ENCODE data around the gene RLN3.

Gene RLN3

GRCh38 chr19:14062558-14062855, 34.6 kb downstream of the RLN3 start:
- Histone ChIP-seq H3F3A (ENCODE audit: low read depth) (no peaks in the 10 kb centered on the region), H3K79me2 (ENCODE audit: insufficient read depth, low read length) (no peaks in the 10 kb centered on the region), H3K4me2 (ENCODE audit: low read depth, low read length, poor library complexity, severe bottlenecking) (no peak overlapping the region), H3K4me3 (ENCODE audit: low read length, poor library complexity, severe bottlenecking) (no peak overlapping the region), H2AFZ (ENCODE audit: low read length) (no peak overlapping the region), H3K9ac (ENCODE audit: low read depth, low read length, poor library complexity, severe bottlenecking) (no peak overlapping the region), H3K27me3 (ENCODE audit: insufficient read depth, low read length, poor library complexity, severe bottlenecking) (no peaks in the 10 kb centered on the region), H4K20me1 (ENCODE audit: insufficient read depth, low read length, poor library complexity, severe bottlenecking) (no peaks in the 10 kb centered on the region), H3K9me2 (replicated peaks; ENCODE audit: low read depth, low read length) (no peaks in the 10 kb centered on the region), H3K9me3 (ENCODE audit: insufficient read depth, low read depth, low read length) (no peaks in the 10 kb centered on the region), H3K4me1 (ENCODE audit: insufficient read depth, low read length, poor library complexity, severe bottlenecking) (no peaks in the 10 kb centered on the region), H3K36me3 (ENCODE audit: insufficient read depth, low read length) (no peaks in the 10 kb centered on the region)
- no peak for TF ChIP-seq EZH2phosphoT487 (IDR thresholded peaks at IDR 0.05; ENCODE audit: borderline replicate concordance)
- no peak for TF ChIP-seq CTCF (conservative IDR thresholded peaks at IDR 0.05; ENCODE audit: low read length)

DNA sequence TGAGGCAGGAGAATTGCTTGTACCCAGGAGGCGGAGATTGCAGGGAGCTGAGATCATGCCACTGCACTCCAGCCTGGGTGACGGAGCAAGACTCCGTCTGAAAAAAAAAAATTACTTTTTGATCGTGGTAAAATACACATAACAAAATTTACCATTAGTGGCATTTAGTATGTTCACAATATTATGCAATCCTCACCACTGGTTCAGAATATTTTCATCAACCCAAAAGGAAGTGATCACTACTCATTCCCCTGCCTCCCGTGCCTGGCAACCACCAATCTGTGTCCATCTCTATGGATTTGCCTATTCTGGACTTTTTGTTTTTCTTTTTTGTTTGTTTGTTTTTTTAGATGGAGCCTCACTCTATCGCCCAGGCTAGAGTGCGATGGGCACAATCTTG, 35.2 kb downstream of the RLN3 start:
- no peak for TF ChIP-seq EZH2phosphoT487 (IDR thresholded peaks at IDR 0.05; ENCODE audit: borderline replicate concordance)
- TF ChIP-seq CTCF (conservative IDR thresholded peaks at IDR 0.05; ENCODE audit: low read length): no peak
- H2AFZ ChIP-seq (ENCODE audit: low read length): no peak overlapping the region
- no peaks in the 10 kb centered on the region for H3K4me1 ChIP-seq (ENCODE audit: insufficient read depth, low read length, poor library complexity, severe bottlenecking)
- no peaks in the 10 kb centered on the region for H3K9me2 ChIP-seq (replicated peaks; ENCODE audit: low read depth, low read length)
- no peaks in the 10 kb centered on the region for H4K20me1 ChIP-seq (ENCODE audit: insufficient read depth, low read length, poor library complexity, severe bottlenecking)
- H3K27me3 ChIP-seq (ENCODE audit: insufficient read depth, low read length, poor library complexity, severe bottlenecking): no peaks in the 10 kb centered on the region
- H3F3A ChIP-seq (ENCODE audit: low read depth): no peaks in the 10 kb centered on the region
- H3K79me2 ChIP-seq (ENCODE audit: insufficient read depth, low read length): no peaks in the 10 kb centered on the region
- no peak overlapping the region for H3K4me3 ChIP-seq (ENCODE audit: low read length, poor library complexity, severe bottlenecking)
- H3K36me3 ChIP-seq (ENCODE audit: insufficient read depth, low read length): no peaks in the 10 kb centered on the region
- H3K4me2 ChIP-seq (ENCODE audit: low read depth, low read length, poor library complexity, severe bottlenecking): no peak overlapping the region
- no peak overlapping the region for H3K9ac ChIP-seq (ENCODE audit: low read depth, low read length, poor library complexity, severe bottlenecking)
- no peaks in the 10 kb centered on the region for H3K9me3 ChIP-seq (ENCODE audit: insufficient read depth, low read depth, low read length)

GRCh38 chr19:14066134-14066533, 38.2 kb downstream of the RLN3 start:
- no peaks in the 10 kb centered on the region for H3K4me1 ChIP-seq (ENCODE audit: insufficient read depth, low read length, poor library complexity, severe bottlenecking)
- H3K36me3 ChIP-seq (ENCODE audit: insufficient read depth, low read length): no peaks in the 10 kb centered on the region
- H4K20me1 ChIP-seq (ENCODE audit: insufficient read depth, low read length, poor library complexity, severe bottlenecking): no peaks in the 10 kb centered on the region
- H3K9me2 ChIP-seq (replicated peaks; ENCODE audit: low read depth, low read length): no peaks in the 10 kb centered on the region
- H3K4me2 ChIP-seq (ENCODE audit: low read depth, low read length, poor library complexity, severe bottlenecking): no peak overlapping the region
- no peak overlapping the region for H2AFZ ChIP-seq (ENCODE audit: low read length)
- TF ChIP-seq CTCF (conservative IDR thresholded peaks at IDR 0.05; ENCODE audit: low read length) (no peak), EZH2phosphoT487 (IDR thresholded peaks at IDR 0.05; ENCODE audit: borderline replicate concordance) (no peak)
- H3K4me3 ChIP-seq (ENCODE audit: low read length, poor library complexity, severe bottlenecking): no peak overlapping the region
- no peaks in the 10 kb centered on the region for H3K9me3 ChIP-seq (ENCODE audit: insufficient read depth, low read depth, low read length)
- H3K27me3 ChIP-seq (ENCODE audit: insufficient read depth, low read length, poor library complexity, severe bottlenecking): no peaks in the 10 kb centered on the region
- no peak overlapping the region for H3K9ac ChIP-seq (ENCODE audit: low read depth, low read length, poor library complexity, severe bottlenecking)
- no peaks in the 10 kb centered on the region for H3F3A ChIP-seq (ENCODE audit: low read depth)
- no peaks in the 10 kb centered on the region for H3K79me2 ChIP-seq (ENCODE audit: insufficient read depth, low read length)

All from Loucy (cell line).